Measurements from ENCODE around the gene MAP2K5.

GRCh38 chr15:67680641-67681040 is 138.1 kb downstream of the MAP2K5 start:
- TF ChIP-seq MTA1 (IDR thresholded peaks at IDR 0.05; ENCODE audit: borderline replicate concordance) (no peak; the same call in 1 of the 2 replicates), MTA3 (IDR thresholded peaks at IDR 0.05; ENCODE audit: borderline replicate concordance) (no peak; the same call in 1 of the 2 replicates), FOXK2 (conservative IDR thresholded peaks at IDR 0.05 in 1 of 2, IDR thresholded peaks at IDR 0.05 in 1 of 2; ENCODE audit: low read depth in 2 of 2) (no peak), NCOA2 (IDR thresholded peaks at IDR 0.05; ENCODE audit: partially characterized antibody in 2 of 2) (no peak), ZFX (CRISPR knock-in tag; IDR thresholded peaks at IDR 0.05) (no peak)
- TF ChIP-seq, protein P1, sequence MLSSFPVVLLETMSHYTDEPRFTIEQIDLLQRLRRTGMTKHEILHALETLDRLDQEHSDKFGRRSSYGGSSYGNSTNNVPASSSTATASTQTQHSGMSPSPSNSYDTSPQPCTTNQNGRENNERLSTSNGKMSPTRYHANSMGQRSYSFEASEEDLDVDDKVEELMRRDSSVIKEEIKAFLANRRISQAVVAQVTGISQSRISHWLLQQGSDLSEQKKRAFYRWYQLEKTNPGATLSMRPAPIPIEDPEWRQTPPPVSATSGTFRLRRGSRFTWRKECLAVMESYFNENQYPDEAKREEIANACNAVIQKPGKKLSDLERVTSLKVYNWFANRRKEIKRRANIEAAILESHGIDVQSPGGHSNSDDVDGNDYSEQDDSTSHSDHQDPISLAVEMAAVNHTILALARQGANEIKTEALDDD (IDR thresholded peaks at IDR 0.05), result no peak
- TF ChIP-seq, protein P2, sequence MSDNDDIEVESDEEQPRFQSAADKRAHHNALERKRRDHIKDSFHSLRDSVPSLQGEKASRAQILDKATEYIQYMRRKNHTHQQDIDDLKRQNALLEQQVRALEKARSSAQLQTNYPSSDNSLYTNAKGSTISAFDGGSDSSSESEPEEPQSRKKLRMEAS (CRISPR knock-in tag; IDR thresholded peaks at IDR 0.05), result no peak
- TF ChIP-seq, protein P3, sequence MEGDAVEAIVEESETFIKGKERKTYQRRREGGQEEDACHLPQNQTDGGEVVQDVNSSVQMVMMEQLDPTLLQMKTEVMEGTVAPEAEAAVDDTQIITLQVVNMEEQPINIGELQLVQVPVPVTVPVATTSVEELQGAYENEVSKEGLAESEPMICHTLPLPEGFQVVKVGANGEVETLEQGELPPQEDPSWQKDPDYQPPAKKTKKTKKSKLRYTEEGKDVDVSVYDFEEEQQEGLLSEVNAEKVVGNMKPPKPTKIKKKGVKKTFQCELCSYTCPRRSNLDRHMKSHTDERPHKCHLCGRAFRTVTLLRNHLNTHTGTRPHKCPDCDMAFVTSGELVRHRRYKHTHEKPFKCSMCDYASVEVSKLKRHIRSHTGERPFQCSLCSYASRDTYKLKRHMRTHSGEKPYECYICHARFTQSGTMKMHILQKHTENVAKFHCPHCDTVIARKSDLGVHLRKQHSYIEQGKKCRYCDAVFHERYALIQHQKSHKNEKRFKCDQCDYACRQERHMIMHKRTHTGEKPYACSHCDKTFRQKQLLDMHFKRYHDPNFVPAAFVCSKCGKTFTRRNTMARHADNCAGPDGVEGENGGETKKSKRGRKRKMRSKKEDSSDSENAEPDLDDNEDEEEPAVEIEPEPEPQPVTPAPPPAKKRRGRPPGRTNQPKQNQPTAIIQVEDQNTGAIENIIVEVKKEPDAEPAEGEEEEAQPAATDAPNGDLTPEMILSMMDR (IDR thresholded peaks at IDR 0.05 in 2 of 3, conservative IDR thresholded peaks at IDR 0.05 in 1 of 3; ENCODE audit: insufficient read depth in 2 of 3, low read depth in 1 of 3, low read length in 3 of 3), result no peak
